Astrocyte (in vitro differentiated cells and primary cell): ENCODE results near the gene CSRNP2. TPM values are rescaled to one million over a fixed set of nuclear protein-coding genes. Genes with fewer than 3 reads are reported as not detected.
A peak's percentile ranks its signal among the peaks of the same experiment; 100 is the strongest.
"Not testable (repeated sequence)": the region's sequence is repeated elsewhere in the genome, so short reads cannot be mapped to it uniquely, and the experiment has no call there.

Experiments used
- DNase-seq: peaks from one replicate; pipeline ENCODE4 v3.0.0-alpha.2; 2010; ENCODE audit warnings: low read depth
- FAIRE-seq: peaks from 2 replicates; lab custom pipeline; 2011; peaks lifted over from hg19 to GRCh38; lab: Jason Lieb, UNC
- H2AFZ ChIP-seq: 2 replicates; pipeline ENCODE4 v1.6.0; 2012; ENCODE audit warnings: low read depth, low read length, inconsistent platforms
- H3K27ac ChIP-seq: 2 replicates; pipeline ENCODE4 v1.5.1; 2011; ENCODE audit warnings: low read depth, low read length, inconsistent platforms
- H3K27me3 ChIP-seq: 2 replicates; pipeline ENCODE4 v1.6.0; 2011; ENCODE audit warnings: low read length, inconsistent platforms; ENCODE audit not compliant: insufficient read depth
- H3K36me3 ChIP-seq: 2 replicates; pipeline ENCODE4 v1.5.1; 2011; ENCODE audit warnings: low read length, inconsistent platforms; ENCODE audit not compliant: insufficient read depth
- H3K4me1 ChIP-seq: 2 replicates; pipeline ENCODE4 v1.5.1; 2011; ENCODE audit warnings: low read length, inconsistent platforms; ENCODE audit not compliant: insufficient read depth
- H3K4me2 ChIP-seq: 2 replicates; pipeline ENCODE4 v1.6.0; 2012; ENCODE audit warnings: low read length, inconsistent platforms
- H3K4me3 ChIP-seq: 2 replicates; pipeline ENCODE4 v1.5.1; 2011; ENCODE audit warnings: low read depth, mild to moderate bottlenecking, low read length, inconsistent platforms; ENCODE audit not compliant: insufficient read depth
- H3K79me2 ChIP-seq: 2 replicates; pipeline ENCODE4 v1.6.0; 2012; ENCODE audit warnings: mild to moderate bottlenecking, low read length, inconsistent platforms; ENCODE audit not compliant: insufficient read depth
- H3K9ac ChIP-seq: 2 replicates; pipeline ENCODE4 v1.6.0; 2012; ENCODE audit warnings: mild to moderate bottlenecking, low read length, inconsistent platforms
- H3K9me3 ChIP-seq: 2 replicates; pipeline ENCODE4 v1.5.1; 2012; ENCODE audit warnings: low read depth, mild to moderate bottlenecking, low read length, inconsistent platforms; ENCODE audit not compliant: insufficient read depth
- H4K20me1 ChIP-seq: 2 replicates; pipeline ENCODE4 v1.6.0; 2012; ENCODE audit warnings: low read length, inconsistent platforms; ENCODE audit not compliant: insufficient read depth
- H3K27ac Mint-ChIP-seq: one replicate; pipeline ENCODE4 v1.8.0; 2021; ENCODE audit warnings: mild to moderate bottlenecking, mixed read lengths; ENCODE audit not compliant: unreplicated experiment
- H3K27me3 Mint-ChIP-seq: one replicate; pipeline ENCODE4 v1.8.0; 2021; ENCODE audit warnings: low read depth, mixed read lengths; ENCODE audit not compliant: unreplicated experiment
- H3K36me3 Mint-ChIP-seq: one replicate; pipeline ENCODE4 v1.8.0; 2021; ENCODE audit warnings: low read depth, mixed read lengths; ENCODE audit not compliant: unreplicated experiment
- H3K4me1 Mint-ChIP-seq: one replicate; pipeline ENCODE4 v1.8.0; 2021; ENCODE audit warnings: low read depth, mixed read lengths; ENCODE audit not compliant: unreplicated experiment
- H3K4me3 Mint-ChIP-seq: one replicate; pipeline ENCODE4 v1.8.0; 2021; ENCODE audit warnings: mild to moderate bottlenecking, moderate library complexity, mixed read lengths; ENCODE audit not compliant: unreplicated experiment
- H3K9me3 Mint-ChIP-seq: one replicate; pipeline ENCODE4 v1.8.0; 2021; ENCODE audit warnings: mild to moderate bottlenecking, mixed read lengths; ENCODE audit not compliant: unreplicated experiment
- CTCF ChIP-seq: IDR thresholded peaks from 2 replicates; pipeline ENCODE4 v1.5.1; 2011; ENCODE audit warnings: low read depth, mild to moderate bottlenecking, inconsistent platforms, low read length, moderate library complexity; ENCODE audit not compliant: insufficient read depth
- EZH2 ChIP-seq: IDR thresholded peaks from 2 replicates; pipeline ENCODE4 v1.6.1; 2012; ENCODE audit warnings: mild to moderate bottlenecking, low read length, inconsistent platforms; ENCODE audit not compliant: insufficient read depth
- total RNA-seq: library from RNA; stranded (reverse); gene quantifications from 2 replicates; pipeline ENCODE4 v1.2.1, GENCODE V29; 2021

CSRNP2 gene
- total RNA-seq, 1 donor from 2014 or later, result 61.6 TPM

- Mint-ChIP-seq H3K4me3 (peak overlapping the region; percentile 98), H3K36me3 (peaks cover 2% of the 10 kb centered on the region), H3K27me3 (no peaks in the 10 kb centered on the region), H3K27ac (peak overlapping the region; percentile 83), H3K9me3 (peaks cover 2% of the 10 kb centered on the region), H3K4me1 (peaks cover 24% of the 10 kb centered on the region)
- H3K27ac ChIP-seq, result peak overlapping the region; percentile 82
- peak overlapping the region; percentile 93 for H3K9ac ChIP-seq
- peaks cover 2% of the 10 kb centered on the region for H3K36me3 ChIP-seq
- peak overlapping the region; percentile 88 for H3K4me3 ChIP-seq
- H2AFZ ChIP-seq, result peak overlapping the region; percentile 29
- peaks cover 51% of the 10 kb centered on the region for H3K79me2 ChIP-seq
- H3K4me1 ChIP-seq, result peaks cover 13% of the 10 kb centered on the region
- no peaks in the 10 kb centered on the region for H3K9me3 ChIP-seq
- FAIRE-seq (no peak), DNase-seq (peak; percentile 42)
- peak overlapping the region; percentile 97 for H3K4me2 ChIP-seq
- no peaks in the 10 kb centered on the region for H3K27me3 ChIP-seq
- TF ChIP-seq CTCF, result no peak
- no peak for TF ChIP-seq EZH2
- peaks cover 45% of the 10 kb centered on the region for H4K20me1 ChIP-seq
These were observed 753 bp downstream of the CSRNP2 start for GRCh38 chr12:51082561-51083125.

- Mint-ChIP-seq H3K36me3 (peaks cover 2% of the 10 kb centered on the region), H3K9me3 (peaks cover 2% of the 10 kb centered on the region), H3K4me3 (peak overlapping the region; percentile 98), H3K27ac (peak overlapping the region; percentile 34), H3K27me3 (no peaks in the 10 kb centered on the region), H3K4me1 (peaks cover 33% of the 10 kb centered on the region)
- TF ChIP-seq CTCF (no peak), EZH2 (no peak)
- peaks cover 2% of the 10 kb centered on the region for H3K36me3 ChIP-seq
- H3K4me1 ChIP-seq, result peaks cover 13% of the 10 kb centered on the region
- peaks cover 64% of the 10 kb centered on the region for H3K79me2 ChIP-seq
- peaks cover 57% of the 10 kb centered on the region for H4K20me1 ChIP-seq
- no peaks in the 10 kb centered on the region for H3K9me3 ChIP-seq
- FAIRE-seq (no peak), DNase-seq (no peak)
- H2AFZ ChIP-seq, result no peak overlapping the region
- H3K27me3 ChIP-seq, result no peaks in the 10 kb centered on the region
- H3K9ac ChIP-seq, result peak overlapping the region; percentile 93
- H3K4me3 ChIP-seq, result peak overlapping the region; percentile 6
- no peak overlapping the region for H3K27ac ChIP-seq
- peak overlapping the region; percentile 97 for H3K4me2 ChIP-seq
These were observed 2.0 kb downstream of the CSRNP2 start for GRCh38 chr12:51081421-51081820.

- H3K27ac Mint-ChIP-seq, result no peak overlapping the region
- no peaks in the 10 kb centered on the region for H3K27me3 Mint-ChIP-seq
- peaks cover 13% of the 10 kb centered on the region for H3K4me1 ChIP-seq
- no peaks in the 10 kb centered on the region for H3K9me3 ChIP-seq
- H3K4me3 Mint-ChIP-seq, result no peak overlapping the region
- H3K27ac ChIP-seq, result no peak overlapping the region
- H3K9me3 Mint-ChIP-seq, result peaks cover 2% of the 10 kb centered on the region
- H3K27me3 ChIP-seq, result no peaks in the 10 kb centered on the region
- H4K20me1 ChIP-seq, result peaks cover 70% of the 10 kb centered on the region
- TF ChIP-seq EZH2 (no peak), CTCF (no peak)
- peaks cover 76% of the 10 kb centered on the region for H3K79me2 ChIP-seq
- H3K36me3 ChIP-seq, result no peaks in the 10 kb centered on the region
- FAIRE-seq, result no peak
- H3K36me3 Mint-ChIP-seq, result peaks cover 2% of the 10 kb centered on the region
- H3K4me3 ChIP-seq, result no peak overlapping the region
- no peak overlapping the region for H3K9ac ChIP-seq
- no peak for DNase-seq
- H2AFZ ChIP-seq, result no peak overlapping the region
- peaks cover 41% of the 10 kb centered on the region for H3K4me1 Mint-ChIP-seq
- H3K4me2 ChIP-seq, result no peak overlapping the region
These were observed 3.3 kb downstream of the CSRNP2 start for GRCh38 chr12:51080136-51080535.

- peaks cover 39% of the 10 kb centered on the region for H3K4me1 Mint-ChIP-seq
- H4K20me1 ChIP-seq, result peaks cover 78% of the 10 kb centered on the region
- not testable (repeated sequence) for H3K27me3 Mint-ChIP-seq, H3K27ac Mint-ChIP-seq, H3K4me3 ChIP-seq, H3K27ac ChIP-seq, H3K36me3 ChIP-seq, DNase-seq, FAIRE-seq, H3K9me3 ChIP-seq, H3K9ac ChIP-seq, H3K4me3 Mint-ChIP-seq, H3K36me3 Mint-ChIP-seq, H2AFZ ChIP-seq, H3K27me3 ChIP-seq, H3K4me2 ChIP-seq, H3K9me3 Mint-ChIP-seq
- H3K4me1 ChIP-seq, result peaks cover 13% of the 10 kb centered on the region
- peaks cover 86% of the 10 kb centered on the region for H3K79me2 ChIP-seq
These were observed 4.5 kb downstream of the CSRNP2 start for GRCh38 chr12:51078866-51079265.
